GM21576 (cell line): ENCODE measurements around the gene METAP1.
"Not testable (repeated sequence)": the region's sequence is repeated elsewhere in the genome, so short reads cannot be mapped to it uniquely, and the experiment has no call there.

Source experiments
- ATAC-seq: cut with Tn5 transposase; IDR thresholded peaks from one replicate; pipeline ENCODE4 v1.9.1; 2021; ENCODE audit warnings: mild to moderate bottlenecking, moderate library complexity; ENCODE audit not compliant: unreplicated experiment

Gene METAP1

DNA sequence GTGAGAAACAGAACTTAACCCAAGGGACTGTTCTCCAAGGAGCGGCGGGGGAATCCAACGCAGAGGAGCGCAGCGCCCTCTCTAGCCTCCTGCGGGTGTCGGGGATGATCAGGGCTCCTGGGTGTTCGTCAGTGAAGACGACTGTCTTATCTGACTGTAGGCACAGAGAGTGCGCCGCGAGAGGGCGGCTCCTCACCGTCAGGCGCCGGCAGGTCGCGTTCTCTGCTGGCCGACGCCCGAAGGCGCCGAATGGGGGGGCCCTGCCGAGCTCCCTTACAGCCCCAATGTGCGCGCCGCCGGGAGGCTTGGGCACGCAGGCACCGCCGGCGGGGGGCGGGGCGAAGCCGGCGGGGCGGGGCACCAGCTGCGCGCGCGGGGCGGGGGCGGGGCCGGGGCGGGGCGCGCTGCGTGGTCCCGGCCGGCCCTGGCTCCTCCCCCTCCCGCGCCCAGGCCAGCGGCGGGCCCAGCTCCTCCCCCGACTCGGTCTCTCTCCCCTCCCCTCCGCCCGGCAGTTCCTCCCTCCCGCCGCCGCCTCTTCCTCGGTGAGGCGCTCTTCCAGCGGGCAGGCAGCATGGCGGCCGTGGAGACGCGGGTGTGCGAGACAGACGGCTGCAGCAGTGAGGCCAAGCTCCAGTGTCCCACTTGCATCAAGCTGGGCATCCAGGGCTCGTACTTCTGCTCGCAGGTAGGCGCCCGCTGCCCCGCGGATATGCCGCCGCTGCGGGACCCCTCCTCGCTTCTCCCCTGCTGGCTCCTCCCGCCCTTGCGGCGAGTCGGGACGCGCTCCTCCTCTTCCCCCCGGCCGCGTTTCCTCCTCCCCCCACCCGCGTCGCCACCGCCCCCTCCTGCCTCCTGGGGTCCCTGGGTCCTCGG lies at the start of gene METAP1:
Gene METAP1 (plus strand): TSS at position 539 of the 873 bp plus-strand sequence. CDS start 33 bp downstream, at position 572.
- peak; percentile 87 for ATAC-seq

DNA sequence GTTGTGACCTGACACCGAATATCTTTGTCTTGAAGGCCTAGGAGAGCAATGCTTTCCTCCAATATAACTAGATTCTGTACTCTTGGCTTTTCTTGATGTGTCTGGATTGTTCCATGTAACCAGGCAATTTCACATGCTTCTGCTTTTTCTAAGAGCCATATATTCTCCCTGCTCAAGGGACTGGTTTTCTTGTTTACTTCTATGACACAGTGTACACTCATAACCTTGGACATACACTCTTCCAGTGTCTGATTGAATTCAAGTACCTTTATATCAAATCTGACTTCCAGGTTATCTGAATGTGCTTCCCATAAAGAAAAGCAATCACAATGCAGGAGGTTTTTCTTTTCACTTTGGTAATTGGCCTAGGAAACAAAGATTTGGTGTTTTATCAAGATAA lies 49.2 kb upstream of the METAP1 start:
- no peak for ATAC-seq

DNA sequence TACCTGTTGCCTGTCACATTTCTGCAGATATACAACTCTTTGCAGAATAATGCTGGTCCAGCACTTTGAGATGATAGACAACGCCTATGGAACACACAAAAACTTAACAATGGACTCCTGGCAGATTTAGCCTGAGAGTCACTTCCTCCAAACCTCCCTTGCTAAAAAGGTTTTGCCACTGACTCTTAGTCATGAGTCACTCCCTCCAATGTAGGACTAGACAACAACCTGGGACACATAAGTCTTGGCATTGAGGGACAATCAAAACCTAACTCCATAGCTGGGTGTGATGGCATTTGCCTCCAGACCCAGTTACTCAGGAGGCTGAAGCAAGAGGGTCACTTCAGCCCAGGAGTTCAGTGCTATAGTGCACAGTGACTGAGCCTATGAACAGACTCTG lies 44.6 kb upstream of the METAP1 start:
- ATAC-seq: no peak

DNA sequence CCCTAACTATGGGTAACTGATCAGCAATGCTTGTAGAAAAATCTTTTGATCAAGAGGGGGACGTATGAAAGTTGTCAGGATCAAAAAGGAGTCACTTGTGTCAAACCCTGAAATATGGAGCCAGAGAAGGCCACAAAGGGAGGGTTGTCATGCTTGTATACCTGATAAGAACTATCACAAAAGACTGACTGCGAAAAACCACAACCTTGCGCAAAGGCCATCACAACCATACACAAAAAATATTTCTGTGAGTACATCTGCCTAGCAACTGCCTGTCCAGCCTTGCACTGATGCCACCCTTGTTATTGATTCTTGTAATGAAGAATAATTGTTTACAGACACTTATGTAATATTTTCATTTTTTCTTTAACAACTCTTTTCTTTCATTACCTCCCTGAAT lies 43.8 kb upstream of the METAP1 start:
- no peak for ATAC-seq

DNA sequence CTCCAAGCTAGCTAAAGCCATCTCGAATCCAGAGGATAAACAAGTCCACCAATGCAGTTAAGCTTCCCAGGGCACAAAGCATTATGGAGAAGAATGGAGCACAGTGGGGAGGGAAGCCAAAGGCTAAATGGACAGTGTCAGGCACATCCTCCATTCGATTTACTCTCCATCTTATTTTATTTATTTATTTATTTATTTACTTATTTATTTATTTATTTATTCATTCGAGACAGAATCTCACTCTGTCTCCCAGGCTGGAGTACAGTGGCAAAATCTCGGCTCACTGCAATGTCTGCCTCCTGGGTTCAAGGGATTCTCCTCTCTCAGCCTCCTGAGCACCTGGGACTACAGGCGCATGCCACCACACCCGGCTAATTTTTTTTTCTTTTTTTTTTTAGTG lies 40.3 kb upstream of the METAP1 start:
- ATAC-seq: no peak

- no peak for ATAC-seq
Measured at GRCh38 chr4:98958065-98958464, 37.5 kb upstream of the METAP1 start.

DNA sequence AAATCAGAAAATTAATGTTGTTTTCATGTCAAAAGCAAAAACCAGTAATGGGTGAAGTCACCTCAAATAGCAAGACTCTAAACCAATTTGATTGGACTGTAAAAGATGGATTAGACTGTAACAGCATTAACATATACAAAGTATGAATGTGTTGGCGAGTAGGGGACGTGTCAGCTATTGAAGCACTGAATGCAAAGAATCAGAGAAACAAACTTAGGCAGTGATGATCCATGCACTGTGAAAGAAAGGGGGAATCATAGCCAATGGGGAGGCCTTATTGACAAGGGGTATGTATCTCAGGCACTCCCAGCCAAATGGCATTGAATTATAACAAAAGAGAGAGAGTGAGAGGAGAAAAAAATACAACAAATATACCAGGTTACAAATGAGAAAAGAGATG lies 36.1 kb upstream of the METAP1 start:
- no peak for ATAC-seq

- no peak for ATAC-seq
Measured at GRCh38 chr4:98961770-98962169, 33.8 kb upstream of the METAP1 start.

- no peak for ATAC-seq
Measured at GRCh38 chr4:98963538-98964433, 31.7 kb upstream of the METAP1 start.

- no peak for ATAC-seq
Measured at GRCh38 chr4:98966926-98967325, 28.6 kb upstream of the METAP1 start.

DNA sequence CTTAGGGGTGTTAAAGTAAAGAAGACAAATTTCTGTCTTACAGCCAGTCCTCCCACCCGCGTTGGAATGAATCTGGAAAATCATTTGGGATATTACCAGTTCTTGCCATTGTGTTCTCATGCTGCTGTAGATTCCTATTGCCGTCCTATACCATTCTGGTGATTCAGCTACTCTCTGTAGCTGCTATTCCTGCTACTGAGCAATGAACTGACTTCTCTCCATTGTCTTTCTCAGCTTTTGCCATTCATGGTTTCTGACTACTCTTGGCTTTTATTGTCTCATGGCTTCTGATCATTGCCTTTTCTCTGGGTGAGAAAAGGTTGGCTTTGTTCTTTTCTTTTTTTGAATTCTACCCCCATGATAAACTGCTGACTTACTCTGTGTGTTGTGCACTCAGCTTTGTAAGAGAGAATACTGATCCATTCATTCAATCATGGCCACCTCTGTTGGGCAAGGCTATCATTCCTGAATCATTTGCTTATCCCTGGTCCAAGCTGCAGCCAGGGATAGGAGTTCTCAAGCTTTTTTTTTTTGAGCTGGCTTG lies 27.7 kb upstream of the METAP1 start:
- no peak for ATAC-seq

DNA sequence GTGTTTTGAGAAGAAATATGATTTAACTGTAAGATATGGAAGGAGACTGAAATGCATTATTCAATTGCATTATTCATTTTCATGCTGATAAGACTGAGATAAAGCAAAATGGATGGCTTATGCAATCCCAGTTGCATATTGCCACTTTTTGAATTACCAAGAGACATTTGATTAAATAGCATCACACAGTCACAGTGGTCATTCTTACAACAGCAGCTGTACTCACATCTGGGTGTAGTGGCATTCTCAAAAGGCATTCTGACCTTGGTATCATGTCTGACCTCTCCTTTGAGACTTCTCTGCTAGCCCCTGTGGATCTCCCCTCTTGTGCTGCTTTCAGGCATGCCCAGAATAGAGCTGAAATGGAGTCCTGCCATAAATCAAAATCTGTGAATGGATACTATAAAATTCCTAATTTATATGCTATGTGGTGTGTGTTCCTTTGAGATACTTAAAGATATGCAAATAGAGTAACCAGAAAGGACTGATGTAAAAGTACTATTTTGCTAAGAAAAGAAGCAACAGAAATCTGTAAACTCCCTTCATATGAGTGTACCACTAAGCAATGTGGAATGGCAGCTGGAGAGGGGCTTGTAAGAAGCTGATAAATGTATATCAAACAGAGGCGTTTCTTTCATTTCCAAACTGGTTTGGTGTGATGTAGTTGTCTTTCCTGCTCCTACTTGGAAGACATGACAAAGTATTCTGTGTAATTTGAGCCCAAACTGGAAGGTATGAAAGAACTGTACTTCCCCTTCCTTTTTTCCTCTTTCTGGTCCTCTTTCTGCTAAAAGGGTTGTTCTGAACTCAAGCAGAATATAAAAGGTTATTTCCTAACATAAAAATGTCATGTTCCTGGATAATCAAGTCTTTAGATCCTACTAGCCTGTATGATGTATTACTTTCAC lies 25.4 kb upstream of the METAP1 start:
- no peak for ATAC-seq

- no peak for ATAC-seq
Measured at GRCh38 chr4:98976716-98977115, 18.8 kb upstream of the METAP1 start.

- ATAC-seq: no peak
Measured at GRCh38 chr4:98977557-98977956, 18.0 kb upstream of the METAP1 start.

GRCh38 chr4:98987720-98988119 lies 7.8 kb upstream of the METAP1 start:
- ATAC-seq: no peak

- ATAC-seq: not testable (repeated sequence)
Measured at GRCh38 chr4:98992835-98993234, 2.7 kb upstream of the METAP1 start.

DNA sequence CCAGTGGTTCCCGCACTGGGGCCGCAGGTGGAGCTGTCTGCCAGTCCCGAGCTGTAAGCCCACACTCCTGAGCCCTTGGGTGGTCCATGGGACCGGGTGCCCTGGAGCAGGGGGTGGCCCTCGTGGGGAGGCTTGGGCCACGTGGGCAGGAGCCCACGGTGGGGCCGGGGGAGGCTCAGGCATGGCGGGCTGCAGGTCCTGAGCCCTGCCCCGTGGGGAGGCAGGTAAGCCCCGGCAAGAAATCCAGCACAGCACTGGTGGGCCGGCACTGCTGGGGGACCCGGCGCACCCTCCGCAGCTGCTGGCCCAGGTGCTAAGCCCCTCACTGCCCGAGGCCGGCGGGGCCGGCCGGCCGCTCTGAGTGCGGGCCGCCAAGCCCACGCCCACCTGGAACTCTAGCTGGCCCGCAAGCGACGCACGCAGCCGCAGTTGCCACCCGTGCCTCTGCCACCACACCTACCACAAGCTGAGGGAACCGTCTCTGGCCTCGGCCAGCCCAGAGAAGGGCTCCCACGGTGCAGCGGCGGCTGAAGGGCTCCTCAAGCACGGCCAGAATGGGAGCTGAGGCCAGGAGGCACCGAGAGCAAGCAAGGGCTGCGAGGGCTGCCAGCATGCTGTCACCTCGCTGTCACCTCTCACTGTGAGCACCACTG lies 2.0 kb upstream of the METAP1 start:
- ATAC-seq: no peak

DNA sequence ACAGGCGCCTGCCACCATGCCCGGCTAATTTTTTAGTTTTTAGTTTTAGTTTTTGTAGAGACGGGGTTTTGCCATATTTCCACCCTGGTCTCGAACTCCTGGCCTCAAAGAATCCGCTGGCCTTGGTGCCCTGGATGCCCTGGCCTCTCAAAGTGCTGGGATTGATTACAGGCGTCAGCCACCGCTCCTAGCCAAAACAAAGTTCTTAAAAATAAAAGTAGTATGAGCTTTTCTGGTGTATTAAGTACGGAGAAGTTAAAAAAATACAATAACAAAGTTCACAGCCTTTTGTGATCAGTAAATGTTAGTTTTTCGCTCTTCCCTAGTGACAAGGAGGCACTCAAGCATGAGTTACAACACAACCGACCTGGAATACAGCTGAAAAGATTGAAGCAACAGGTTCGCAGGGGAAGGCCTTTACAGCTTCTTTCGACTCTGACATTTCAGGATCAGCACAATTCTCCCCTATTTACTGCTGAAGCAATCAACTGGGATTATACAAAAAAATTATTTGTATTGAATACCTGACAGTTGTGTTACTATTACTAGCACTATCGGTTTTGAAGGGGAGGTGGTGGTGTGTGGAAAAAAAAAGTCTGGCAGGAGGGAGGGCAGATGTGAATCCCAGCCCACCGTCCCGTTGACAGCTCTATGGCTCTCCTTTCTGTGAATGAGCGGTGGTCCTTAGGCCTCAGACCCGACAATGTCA lies 893 bp upstream of the METAP1 start:
- no peak for ATAC-seq

- peak; percentile 15 for ATAC-seq
Measured at GRCh38 chr4:98996056-98996764, 689 bp downstream of the METAP1 start.
